ENCODE measurements around the gene CCDC86.

GRCh38 chr11:60801194-60801593 lies 40.7 kb upstream of the CCDC86 start:
- TF ChIP-seq YY1 (IDR thresholded peaks at IDR 0.05; ENCODE audit: low read depth) (no peak), NRF1 (IDR thresholded peaks at IDR 0.05; ENCODE audit: low read depth, low read length) (no peak), EZH2phosphoT487 (IDR thresholded peaks at IDR 0.05; ENCODE audit: borderline replicate concordance, low read depth) (no peak), RAD21 (IDR thresholded peaks at IDR 0.05; ENCODE audit: low read length) (no peak), POLR2AphosphoS5 (IDR thresholded peaks at IDR 0.05; ENCODE audit: low read depth, low read length) (no peak), RCOR1 (IDR thresholded peaks at IDR 0.05; ENCODE audit: low read length) (no peak), EP300 (IDR thresholded peaks at IDR 0.05; ENCODE audit: borderline replicate concordance in 1 of 2, low read depth in 1 of 2, low read length in 1 of 2) (no peak)
- TF ChIP-seq, protein P1, sequence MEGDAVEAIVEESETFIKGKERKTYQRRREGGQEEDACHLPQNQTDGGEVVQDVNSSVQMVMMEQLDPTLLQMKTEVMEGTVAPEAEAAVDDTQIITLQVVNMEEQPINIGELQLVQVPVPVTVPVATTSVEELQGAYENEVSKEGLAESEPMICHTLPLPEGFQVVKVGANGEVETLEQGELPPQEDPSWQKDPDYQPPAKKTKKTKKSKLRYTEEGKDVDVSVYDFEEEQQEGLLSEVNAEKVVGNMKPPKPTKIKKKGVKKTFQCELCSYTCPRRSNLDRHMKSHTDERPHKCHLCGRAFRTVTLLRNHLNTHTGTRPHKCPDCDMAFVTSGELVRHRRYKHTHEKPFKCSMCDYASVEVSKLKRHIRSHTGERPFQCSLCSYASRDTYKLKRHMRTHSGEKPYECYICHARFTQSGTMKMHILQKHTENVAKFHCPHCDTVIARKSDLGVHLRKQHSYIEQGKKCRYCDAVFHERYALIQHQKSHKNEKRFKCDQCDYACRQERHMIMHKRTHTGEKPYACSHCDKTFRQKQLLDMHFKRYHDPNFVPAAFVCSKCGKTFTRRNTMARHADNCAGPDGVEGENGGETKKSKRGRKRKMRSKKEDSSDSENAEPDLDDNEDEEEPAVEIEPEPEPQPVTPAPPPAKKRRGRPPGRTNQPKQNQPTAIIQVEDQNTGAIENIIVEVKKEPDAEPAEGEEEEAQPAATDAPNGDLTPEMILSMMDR (IDR thresholded peaks at IDR 0.05): no peak
- TF ChIP-seq, protein P2, sequence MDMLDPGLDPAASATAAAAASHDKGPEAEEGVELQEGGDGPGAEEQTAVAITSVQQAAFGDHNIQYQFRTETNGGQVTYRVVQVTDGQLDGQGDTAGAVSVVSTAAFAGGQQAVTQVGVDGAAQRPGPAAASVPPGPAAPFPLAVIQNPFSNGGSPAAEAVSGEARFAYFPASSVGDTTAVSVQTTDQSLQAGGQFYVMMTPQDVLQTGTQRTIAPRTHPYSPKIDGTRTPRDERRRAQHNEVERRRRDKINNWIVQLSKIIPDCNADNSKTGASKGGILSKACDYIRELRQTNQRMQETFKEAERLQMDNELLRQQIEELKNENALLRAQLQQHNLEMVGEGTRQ (IDR thresholded peaks at IDR 0.05; ENCODE audit: borderline replicate concordance, low read depth, low read length): no peak

All from SK-N-SH (cell line).